ENCODE measurements around the gene SMIM13. TPM values are rescaled to one million over a fixed set of nuclear protein-coding genes. Genes with fewer than 3 reads are reported as not detected.
A peak's percentile ranks its signal among the peaks of the same experiment; 100 is the strongest.

The SMIM13 gene
- 12.3 TPM for total RNA-seq
- long read RNA-seq, full-length matches to known transcripts, result 6 of 7 reads
- long read RNA-seq, partial matches to known transcripts, result 0 of 7 reads
- long read RNA-seq, other reads (novel, unspliced or antisense), result 1 of 7 reads

- Histone ChIP-seq H3K27ac (replicated peaks) (peak within 1 kb of the TSS; percentile 100), H3K4me3 (peak within 1 kb of the TSS; percentile 100), H3K27me3 (ENCODE audit: low read depth) (no peaks in the 10 kb centered on the region), H3K9me3 (replicated peaks) (no peaks in the 10 kb centered on the region), H3K4me1 (peaks cover 29% of the 10 kb centered on the region), H3K36me3 (no peaks in the 10 kb centered on the region)
- peak; percentile 68 for TF ChIP-seq CTCF (IDR thresholded peaks at IDR 0.05; ENCODE audit: borderline replicate concordance)
- DNase-seq, result peak; percentile 98
- intact Hi-C loops (cut with micrococcal nuclease), result no loop called here
Observed at GRCh38 chr6:11093626-11094410, at the start of gene SMIM13. Gene SMIM13 (plus strand): TSS chr6:11093834. CDS start chr6:11094314, 480 bp downstream.

- DNase-seq, result peak; percentile 47
- peaks cover 98% of the 10 kb centered on the region for H3K27me3 ChIP-seq (ENCODE audit: low read depth)
- H3K4me1 ChIP-seq, result peaks cover 12% of the 10 kb centered on the region
- peak within 1 kb of the TSS; percentile 71 for H3K4me3 ChIP-seq
- intact Hi-C loops (cut with micrococcal nuclease), result no loop called here
- H3K36me3 ChIP-seq, result no peaks in the 10 kb centered on the region
- H3K9me3 ChIP-seq (replicated peaks), result no peaks in the 10 kb centered on the region
- peak; percentile 64 for TF ChIP-seq CTCF (IDR thresholded peaks at IDR 0.05; ENCODE audit: borderline replicate concordance)
- peak within 1 kb of the TSS; percentile 52 for H3K27ac ChIP-seq (replicated peaks)
Observed at GRCh38 chr6:11043961-11044711, 49.5 kb upstream of the SMIM13 start, which contains the start of gene ELOVL2. Gene ELOVL2 (minus strand): TSS chr6:11044305. CDS start chr6:11044230, 75 bp downstream.

GRCh38 chr6:11044712-11045167 lies 48.9 kb upstream of the SMIM13 start:
- H3K36me3 ChIP-seq, result no peaks in the 10 kb centered on the region
- TF ChIP-seq CTCF (IDR thresholded peaks at IDR 0.05; ENCODE audit: borderline replicate concordance), result no peak
- peaks cover 12% of the 10 kb centered on the region for H3K4me1 ChIP-seq
- no peak for DNase-seq
- peaks cover 100% of the 10 kb centered on the region for H3K27me3 ChIP-seq (ENCODE audit: low read depth)
- intact Hi-C loops (cut with micrococcal nuclease), result no loop called here
- H3K27ac ChIP-seq (replicated peaks), result no peak overlapping the region
- no peaks in the 10 kb centered on the region for H3K9me3 ChIP-seq (replicated peaks)
- H3K4me3 ChIP-seq, result peak overlapping the region; percentile 71

- Histone ChIP-seq H3K4me3 (no peak overlapping the region), H3K36me3 (no peaks in the 10 kb centered on the region), H3K4me1 (no peaks in the 10 kb centered on the region), H3K9me3 (replicated peaks) (no peaks in the 10 kb centered on the region), H3K27me3 (ENCODE audit: low read depth) (peaks cover 68% of the 10 kb centered on the region), H3K27ac (replicated peaks) (no peak overlapping the region)
- no peak for TF ChIP-seq CTCF (IDR thresholded peaks at IDR 0.05; ENCODE audit: borderline replicate concordance)
- no peak for DNase-seq
- intact Hi-C loops (cut with micrococcal nuclease), result no loop called here
Observed at GRCh38 chr6:11050731-11051130, 42.9 kb upstream of the SMIM13 start.

GRCh38 chr6:11053307-11053706 lies 40.3 kb upstream of the SMIM13 start:
- Histone ChIP-seq H3K36me3 (no peaks in the 10 kb centered on the region), H3K9me3 (replicated peaks) (no peaks in the 10 kb centered on the region), H3K4me1 (no peaks in the 10 kb centered on the region), H3K27me3 (ENCODE audit: low read depth) (peaks cover 43% of the 10 kb centered on the region), H3K4me3 (no peak overlapping the region), H3K27ac (replicated peaks) (no peak overlapping the region)
- DNase-seq, result no peak
- no peak for TF ChIP-seq CTCF (IDR thresholded peaks at IDR 0.05; ENCODE audit: borderline replicate concordance)
- intact Hi-C loops (cut with micrococcal nuclease), result no loop called here
